Hematopoietic multipotent progenitor cell treated with erythropoietin and hydrocortisone succinate and interleukin-3 and kit ligand, for 4 days (in vitro differentiated cells): ENCODE data around the gene DRC1.

ENCODE experiments used
- DNase-seq: peaks from one replicate; pipeline ENCODE4 v3.0.0-alpha.2; 2015

The DRC1 gene

GRCh38 chr2:26495705-26496297 lies 94.1 kb downstream of the DRC1 start:
- DNase-seq = no peak

DNA sequence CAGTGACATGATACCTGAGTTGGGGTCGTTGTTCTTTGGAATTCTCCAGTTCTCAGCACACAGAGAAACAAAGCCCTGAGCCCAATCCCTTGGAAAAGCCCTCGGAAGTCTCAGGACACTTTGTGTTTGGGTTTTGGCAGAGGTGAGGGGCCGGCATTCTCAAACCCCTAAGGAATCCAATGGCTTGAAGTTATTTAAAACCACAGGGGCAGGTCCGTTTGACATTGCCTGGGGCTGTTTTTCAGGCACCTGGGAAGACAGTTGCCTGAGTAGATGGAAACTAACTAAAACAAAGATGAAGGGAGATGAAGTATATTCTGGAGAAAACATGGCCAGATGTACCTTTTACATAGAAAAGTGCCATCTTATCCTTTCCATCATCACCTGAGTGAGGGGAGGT lies 98.7 kb downstream of the DRC1 start:
- no peak for DNase-seq

GRCh38 chr2:26503231-26503880 lies 101.6 kb downstream of the DRC1 start:
- peak; percentile 93 for DNase-seq

DNA sequence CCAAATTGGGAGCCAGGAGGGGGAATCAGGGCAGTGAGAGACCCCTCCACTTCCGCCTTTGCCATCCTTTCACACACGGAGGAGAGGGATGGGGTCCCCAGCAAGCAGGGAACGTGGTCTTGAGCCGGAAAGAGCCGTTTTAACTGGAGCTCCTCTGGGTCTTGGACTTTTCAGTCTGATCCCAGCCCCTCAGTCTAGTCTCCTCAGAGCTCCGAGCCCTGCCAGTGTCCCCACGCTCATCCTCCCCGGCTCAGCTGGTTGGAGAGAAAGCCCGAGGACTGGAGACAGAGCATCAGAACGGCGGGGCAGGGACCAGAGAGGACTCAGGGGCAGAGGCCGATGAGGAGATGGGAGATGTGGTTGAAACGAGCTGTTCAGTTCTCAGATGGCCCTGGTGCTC lies 102.3 kb downstream of the DRC1 start:
- DNase-seq = no peak

DNA sequence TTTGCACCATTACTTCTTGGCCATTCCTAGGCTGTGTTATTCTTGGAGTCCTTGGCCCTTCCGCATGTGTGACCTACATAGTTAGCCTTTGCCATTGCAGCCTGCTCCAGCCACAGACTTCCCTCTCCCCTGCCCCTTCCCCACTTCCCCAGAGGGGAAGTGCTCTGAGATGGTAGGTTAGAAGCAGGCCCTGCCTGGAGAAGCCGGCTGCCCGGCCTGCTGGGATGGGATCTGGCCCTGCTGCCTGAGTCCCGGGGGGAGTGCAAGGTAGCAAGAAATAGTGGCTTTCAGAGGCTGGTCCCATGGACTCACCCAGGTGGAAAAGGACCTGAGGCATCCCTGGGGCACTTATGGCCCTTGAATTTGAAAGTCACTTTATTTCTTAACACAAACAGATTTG lies 104.6 kb downstream of the DRC1 start:
- no peak for DNase-seq
